ENCODE results near the gene IQSEC2. TPM values are rescaled to one million over a fixed set of nuclear protein-coding genes. Genes with fewer than 3 reads are reported as not detected.

The IQSEC2 gene
- total and polyA plus RNA-seq, 10 donors: 5.2 to 15.7 (median 8.5) TPM

- intact Hi-C loops (cut with DNase I; ENCODE audit: low total_unique reads): loop anchor here (5.0 kb wide), 1 partner anchor 120 kb away; no protein-coding TSS in a partner anchor
- 50 to 80% (median 60%) methylated on average over 6 of the region's 6 CpGs for WGBS, 5 donors
- peaks cover 0 to 50% (median 36%) of the 10 kb centered on the region in 7 donors for H3K27me3 ChIP-seq (replicated peaks in 1 of 7)
These were observed 35.5 kb upstream of the IQSEC2 start for GRCh38 chrX:53316860-53317237.

DNA sequence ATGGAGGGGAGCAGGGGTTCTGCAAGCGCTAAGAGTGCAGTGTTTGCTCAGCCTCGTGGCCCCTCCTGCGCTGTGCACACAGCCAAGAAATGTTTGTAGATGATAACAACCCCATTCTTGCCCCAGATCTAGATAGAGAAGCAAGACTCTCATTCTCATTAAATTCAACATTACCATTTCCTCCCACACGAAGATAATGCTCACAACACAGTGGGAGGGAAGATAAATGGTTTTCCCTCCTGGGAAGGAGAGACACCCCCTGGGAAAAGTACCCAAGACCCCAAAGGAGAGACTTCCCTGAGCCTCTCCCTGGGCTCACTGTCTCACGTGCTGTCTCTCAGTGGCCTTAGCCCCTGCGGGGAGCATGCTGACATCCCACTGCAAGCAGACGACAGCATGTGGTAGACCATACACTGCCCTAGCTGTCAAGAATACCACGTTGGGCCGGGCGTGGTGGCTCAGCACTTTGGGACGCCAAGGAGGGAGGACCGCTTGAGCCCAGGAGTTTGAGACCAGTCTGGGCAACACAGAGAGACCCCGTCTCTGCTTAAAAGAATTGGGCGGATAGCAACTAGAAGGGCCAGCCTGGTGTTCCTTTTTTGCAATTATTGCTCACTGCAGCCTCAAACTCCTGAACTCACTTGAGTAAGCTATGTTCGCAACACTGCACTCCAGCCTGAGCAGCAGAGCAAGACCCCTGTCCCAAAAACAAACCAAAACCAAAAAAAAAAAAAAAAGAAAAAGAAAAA lies 34.9 kb upstream of the IQSEC2 start:
- Histone ChIP-seq H3K27me3 (replicated peaks in 1 of 7) (peaks cover 0 to 45% (median 32%) of the 10 kb centered on the region in 7 donors), H3K4me1 (peaks cover 4 to 34% (median 22%) of the 10 kb centered on the region in 6 donors), H3K4me3 (no peak overlapping the region), H3K9me3 (no peaks in the 10 kb centered on the region), H3K36me3 (no peaks in the 10 kb centered on the region), H3K27ac (no peak overlapping the region)
- intact Hi-C loops (cut with DNase I; ENCODE audit: low total_unique reads): loop anchor here (5.0 kb wide), 1 partner anchor 121 kb away; no protein-coding TSS in a partner anchor
- no peak for DNase-seq
- TF ChIP-seq POLR2A (IDR thresholded peaks at IDR 0.05) (no peak), POLR2AphosphoS5 (IDR thresholded peaks at IDR 0.05) (no peak)
- TF ChIP-seq, protein P1, sequence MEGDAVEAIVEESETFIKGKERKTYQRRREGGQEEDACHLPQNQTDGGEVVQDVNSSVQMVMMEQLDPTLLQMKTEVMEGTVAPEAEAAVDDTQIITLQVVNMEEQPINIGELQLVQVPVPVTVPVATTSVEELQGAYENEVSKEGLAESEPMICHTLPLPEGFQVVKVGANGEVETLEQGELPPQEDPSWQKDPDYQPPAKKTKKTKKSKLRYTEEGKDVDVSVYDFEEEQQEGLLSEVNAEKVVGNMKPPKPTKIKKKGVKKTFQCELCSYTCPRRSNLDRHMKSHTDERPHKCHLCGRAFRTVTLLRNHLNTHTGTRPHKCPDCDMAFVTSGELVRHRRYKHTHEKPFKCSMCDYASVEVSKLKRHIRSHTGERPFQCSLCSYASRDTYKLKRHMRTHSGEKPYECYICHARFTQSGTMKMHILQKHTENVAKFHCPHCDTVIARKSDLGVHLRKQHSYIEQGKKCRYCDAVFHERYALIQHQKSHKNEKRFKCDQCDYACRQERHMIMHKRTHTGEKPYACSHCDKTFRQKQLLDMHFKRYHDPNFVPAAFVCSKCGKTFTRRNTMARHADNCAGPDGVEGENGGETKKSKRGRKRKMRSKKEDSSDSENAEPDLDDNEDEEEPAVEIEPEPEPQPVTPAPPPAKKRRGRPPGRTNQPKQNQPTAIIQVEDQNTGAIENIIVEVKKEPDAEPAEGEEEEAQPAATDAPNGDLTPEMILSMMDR (IDR thresholded peaks at IDR 0.05 in 8 of 11, conservative IDR thresholded peaks at IDR 0.05 in 3 of 11): no peak
- WGBS, 5 donors: 73 to 88% (median 78%) methylated on average over 13 to 15 of the region's 15 CpGs

More at GRCh38 chrX:53316860-53317237, 35.5 kb upstream of the IQSEC2 start:
- Histone ChIP-seq H3K4me3 (no peak overlapping the region), H3K9me3 (no peaks in the 10 kb centered on the region), H3K36me3 (no peaks in the 10 kb centered on the region), H3K4me1 (peaks cover 4 to 34% (median 22%) of the 10 kb centered on the region in 6 donors), H3K27ac (no peak overlapping the region)
- DNase-seq: no peak
- TF ChIP-seq, protein P1 (IDR thresholded peaks at IDR 0.05 in 8 of 11, conservative IDR thresholded peaks at IDR 0.05 in 3 of 11): no peak
- TF ChIP-seq POLR2A (IDR thresholded peaks at IDR 0.05) (no peak), POLR2AphosphoS5 (IDR thresholded peaks at IDR 0.05) (no peak)

GRCh38 chrX:53313728-53314105 lies 32.3 kb upstream of the IQSEC2 start:
- Histone ChIP-seq H3K36me3 (no peaks in the 10 kb centered on the region), H3K4me1 (peaks cover 0 to 16% (median 8%) of the 10 kb centered on the region in 6 donors), H3K4me3 (no peak overlapping the region), H3K9me3 (no peaks in the 10 kb centered on the region), H3K27me3 (replicated peaks in 1 of 7) (peaks cover 0 to 20% (median 9%) of the 10 kb centered on the region in 7 donors), H3K27ac (peak overlapping the region in 4 of 8 donors; percentile 11 to 70 (median 63))
- 41 to 66% (median 58%) methylated on average over 5 of the region's 5 CpGs for WGBS, 5 donors
- intact Hi-C loops (cut with DNase I; ENCODE audit: low total_unique reads): no loop called here
- no peak for DNase-seq
- TF ChIP-seq POLR2AphosphoS5 (IDR thresholded peaks at IDR 0.05): no peak
- no peak for TF ChIP-seq POLR2A (IDR thresholded peaks at IDR 0.05)
- TF ChIP-seq, protein P1 (IDR thresholded peaks at IDR 0.05 in 8 of 11, conservative IDR thresholded peaks at IDR 0.05 in 3 of 11): no peak
